B cell (primary cell): Measurements from ENCODE around the gene DCUN1D5. TPM values are rescaled to one million over a fixed set of nuclear protein-coding genes. Genes with fewer than 3 reads are reported as not detected.

Experiments used
- ATAC-seq: fragments of 200-7000 bp; cut with Tn5 transposase; one replicate; pipeline ENCODE4 v1.10.0; 2021; ENCODE audit warnings: low read depth, mild to moderate bottlenecking, moderate number of reproducible peaks, moderate library complexity
- CTCF ChIA-PET: fragments of 350-600 bp; sonication (Branson Sonifier 250); formaldehyde crosslinking; loops from one replicate; lab custom pipeline; 2021; ENCODE audit warnings: antibody characterized with exemption, inconsistent platforms; lab: Charles Lee
- POLR2A ChIA-PET: fragments of 350-600 bp; sonication (Branson Sonifier 250); formaldehyde crosslinking; loops from one replicate; lab custom pipeline; 2021; ENCODE audit warnings: antibody characterized with exemption; lab: Charles Lee
- DNase-seq: peaks from one replicate; pipeline ENCODE4 v3.0.0; 2013
- H2AFZ ChIP-seq: 2 replicates; pipeline ENCODE4 v1.6.1; 2012; ENCODE audit warnings: mild to moderate bottlenecking, low read depth, low read length; ENCODE audit not compliant: insufficient read depth, poor library complexity, severe bottlenecking
- H3K27ac ChIP-seq, 2 donors: 1 replicate in 1 of 2; 2 replicates in 1 of 2; pipeline ENCODE4 v1.5.1; 2012 to 2013; ENCODE audit warnings: low read length in 2 of 2, mild to moderate bottlenecking in 2 of 2, moderate library complexity in 1 of 2
- H3K27me3 ChIP-seq, 4 experiments: fragments of 200-600 bp in 1 of 4; sonication (generic) in 1 of 4; replicated peaks in 1 of 4; 1 replicate in 2 of 4; 2 replicates in 2 of 4; pipeline versions ENCODE4 v1.6.1 to v1.7.0; 2013 to 2016; ENCODE audit warnings: low read length in 3 of 4, mild to moderate bottlenecking in 2 of 4, mixed read lengths in 1 of 4, moderate library complexity in 1 of 4; ENCODE audit not compliant: insufficient read depth in 4 of 4, control insufficient read depth in 3 of 4; ENCODE audit errors: control extremely low read depth in 1 of 4
- H3K36me3 ChIP-seq, 2 experiments: replicated peaks in 1 of 2; 1 replicate in 1 of 2; 2 replicates in 1 of 2; pipeline versions ENCODE4 v1.6.1 to v1.7.1; 2013; ENCODE audit warnings: low read length in 1 of 2; ENCODE audit not compliant: insufficient read depth in 2 of 2, control insufficient read depth in 1 of 2; ENCODE audit errors: control extremely low read depth in 1 of 2, extremely low read depth in 1 of 2
- H3K4me1 ChIP-seq, 2 donors: fragments of 200-600 bp in 1 of 2; sonication (generic) in 1 of 2; 1 replicate in 1 of 2; 2 replicates in 1 of 2; pipeline versions ENCODE4 v1.5.1 to v1.6.1; 2013 to 2017; ENCODE audit warnings: low read length in 2 of 2; ENCODE audit not compliant: control insufficient read depth in 2 of 2, insufficient read depth in 2 of 2
- H3K4me2 ChIP-seq: replicated peaks from 2 replicates; pipeline ENCODE3; 2012; ENCODE audit warnings: mild to moderate bottlenecking, low read depth, low read length; ENCODE audit not compliant: poor library complexity, severe bottlenecking
- H3K4me3 ChIP-seq, 5 experiments: fragments of 200-600 bp in 1 of 5; sonication (generic) in 1 of 5; 1 replicate in 3 of 5; 2 replicates in 2 of 5; pipeline versions ENCODE4 v1.5.1 to v1.7.0; 2011 to 2016; ENCODE audit warnings: low read length in 4 of 5, mild to moderate bottlenecking in 4 of 5, low read depth in 2 of 5, control low read depth in 1 of 5, moderate library complexity in 1 of 5; ENCODE audit not compliant: insufficient read depth in 1 of 5; ENCODE audit errors: control extremely low read depth in 1 of 5, extremely low read depth in 1 of 5
- H3K79me2 ChIP-seq: fragments of 200-600 bp; sonication (generic); one replicate; pipeline ENCODE4 v1.6.0; 2016; ENCODE audit warnings: low read length; ENCODE audit not compliant: control insufficient read depth, insufficient read depth
- H3K9ac ChIP-seq: fragments of 200-600 bp; sonication (generic); 2 replicates; pipeline ENCODE4 v1.6.1; 2017; ENCODE audit warnings: mild to moderate bottlenecking, low read length, moderate library complexity
- H3K9me3 ChIP-seq, 3 donors: one replicate each; pipeline versions ENCODE4 v1.6.1 to v1.7.1; 2013; ENCODE audit warnings: low read length in 2 of 3; ENCODE audit not compliant: control insufficient read depth in 2 of 3, insufficient read depth in 1 of 3; ENCODE audit errors: control extremely low read depth in 1 of 3
- H4K20me1 ChIP-seq: 2 replicates; pipeline ENCODE4 v1.6.0; 2012; ENCODE audit warnings: mild to moderate bottlenecking, low read length; ENCODE audit not compliant: insufficient read depth, control insufficient read depth, poor library complexity, severe bottlenecking
- H3K27ac Mint-ChIP-seq: one replicate; pipeline ENCODE4 v1.8.0; 2021; ENCODE audit warnings: mixed read lengths
- H3K27me3 Mint-ChIP-seq: one replicate; pipeline ENCODE4 v1.8.0; 2021; ENCODE audit warnings: mixed read lengths
- H3K4me1 Mint-ChIP-seq: one replicate; pipeline ENCODE4 v1.8.0; 2021; ENCODE audit warnings: mixed read lengths
- H3K4me3 Mint-ChIP-seq: one replicate; pipeline ENCODE4 v1.8.0; 2021; ENCODE audit warnings: mixed read lengths
- H3K9me3 Mint-ChIP-seq: one replicate; pipeline ENCODE4 v1.8.0; 2022; ENCODE audit warnings: mixed read lengths; ENCODE audit not compliant: insufficient read depth
- CTCF ChIP-seq: fragments of 200-600 bp; IDR thresholded peaks from one replicate; pipeline ENCODE4 v1.8.0; 2022; ENCODE audit warnings: antibody characterized with exemption, mild to moderate bottlenecking
- EZH2 ChIP-seq: IDR thresholded peaks from 2 replicates; pipeline ENCODE4 v1.6.1; 2012; ENCODE audit warnings: borderline replicate concordance, low read depth, mild to moderate bottlenecking, moderate library complexity, low read length; ENCODE audit not compliant: insufficient read depth, poor library complexity, severe bottlenecking
- WGBS: methylation state at CpG from one replicate; pipeline ENCODE4 v1.1.5; 2013; ENCODE audit warnings: missing lambda C conversion rate; ENCODE audit not compliant: insufficient coverage; 5-methylcytosine and 5-hydroxymethylcytosine counted together
- intact Hi-C: fragments of 100-400 bp; cut with micrococcal nuclease; formaldehyde crosslinking; loops from one replicate; pipeline ENCODE4 v1.10.0; 2022
- polyA plus RNA-seq: library from polyadenylated mRNA; depleted of rRNA; stranded (reverse); fragments of >200 nt; gene quantifications from 2 replicates; pipeline ENCODE4 v1.2.3, GENCODE V29; 2012
- total RNA-seq, 2 donors: library from RNA; stranded (reverse); fragments of 120-200 nt in 1 of 2; gene quantifications; 1 replicate in 1 of 2; 2 replicates in 1 of 2; pipeline versions ENCODE4 v1.2.3 to v1.2.4, GENCODE V29; 2013 to 2022

Gene DCUN1D5
- total and polyA plus RNA-seq, 2 donors (not counting 1 experiment from before 2014, with no cell fraction given), result 11.9 to 14.2 TPM

DNA sequence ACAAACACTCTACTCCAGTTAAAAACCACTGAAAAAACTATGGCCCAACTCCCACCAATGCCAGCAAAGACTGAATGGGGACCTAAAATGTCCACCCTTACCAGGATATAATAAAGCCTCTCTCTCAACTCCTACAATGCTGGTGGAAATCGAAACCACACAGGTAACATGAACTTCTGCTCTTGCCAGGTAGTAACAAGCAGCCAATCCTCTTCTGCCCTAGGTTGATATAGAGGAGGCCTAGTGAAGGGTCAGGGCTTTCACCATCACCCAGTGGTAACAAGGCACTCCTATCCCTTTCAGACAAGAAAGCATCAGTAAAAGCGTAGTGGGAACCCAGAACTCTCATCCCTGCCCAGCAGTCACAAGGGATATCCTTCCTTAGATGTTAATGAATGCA, 22.6 kb downstream of the DCUN1D5 start:
- ChIA-PET POLR2A (no interaction called here), CTCF (no interaction called here)
- Histone ChIP-seq H3K79me2 (peaks cover 27% of the 10 kb centered on the region), H3K4me2 (peak overlapping the region; percentile 50), H2AFZ (no peak overlapping the region), H3K4me1 (peaks cover 9 to 23% of the 10 kb centered on the region in 2 donors), H4K20me1 (no peaks in the 10 kb centered on the region), H3K4me3 (no peak overlapping the region), H3K36me3 (peaks cover 3 to 4% of the 10 kb centered on the region in 2 experiments), H3K9me3 (no peaks in the 10 kb centered on the region), H3K27me3 (no peaks in the 10 kb centered on the region), H3K27ac (peak overlapping the region in 1 of 2 donors; percentile 69), H3K9ac (peak overlapping the region; percentile 8)
- Mint-ChIP-seq H3K4me1 (peaks cover 36% of the 10 kb centered on the region), H3K4me3 (peak overlapping the region; percentile 53), H3K9me3 (no peaks in the 10 kb centered on the region), H3K27me3 (no peaks in the 10 kb centered on the region), H3K27ac (peak overlapping the region; percentile 68)
- ATAC-seq (no peak), DNase-seq (no peak)
- TF ChIP-seq CTCF (no peak), EZH2 (no peak)
- no CpG with 5 or more reads among the region's 2 CpGs for WGBS
- intact Hi-C loops, result no loop called here

- peaks cover 27% of the 10 kb centered on the region for H3K79me2 ChIP-seq
- H3K4me2 ChIP-seq, result no peak overlapping the region
- POLR2A ChIA-PET, result no interaction called here
- no peaks in the 10 kb centered on the region for H3K9me3 ChIP-seq
- intact Hi-C loops, result no loop called here
- H3K4me1 ChIP-seq, result peaks cover 9 to 23% of the 10 kb centered on the region in 2 donors
- no peak overlapping the region for H3K4me3 ChIP-seq
- WGBS, result no CpG with 5 or more reads among the region's 1 CpG
- H3K4me1 Mint-ChIP-seq, result peaks cover 36% of the 10 kb centered on the region
- no peak for TF ChIP-seq EZH2
- no peak for TF ChIP-seq CTCF
- no peaks in the 10 kb centered on the region for H3K27me3 ChIP-seq
- H3K9ac ChIP-seq, result no peak overlapping the region
- CTCF ChIA-PET, result no interaction called here
- no peak overlapping the region for H3K27ac Mint-ChIP-seq
- no peak for ATAC-seq
- H3K27me3 Mint-ChIP-seq, result no peaks in the 10 kb centered on the region
- DNase-seq, result no peak
- H3K4me3 Mint-ChIP-seq, result no peak overlapping the region
- no peak overlapping the region for H3K27ac ChIP-seq
- no peaks in the 10 kb centered on the region for H4K20me1 ChIP-seq
- H3K36me3 ChIP-seq, result peaks cover 13 to 23% of the 10 kb centered on the region in 2 experiments
- no peak overlapping the region for H2AFZ ChIP-seq
- no peaks in the 10 kb centered on the region for H3K9me3 Mint-ChIP-seq
Measured at GRCh38 chr11:103067118-103067517, 24.8 kb downstream of the DCUN1D5 start.
